Bronchial smooth muscle cell (primary cell): Measurements from ENCODE around the gene PDPR. TPM values are rescaled to one million over a fixed set of nuclear protein-coding genes. Genes with fewer than 3 reads are reported as not detected.

Experiments
- total RNA-seq: library from RNA; depleted of rRNA; stranded (reverse); fragments of >200 nt; gene quantifications from 2 replicates; pipeline ENCODE4 v1.2.1, GENCODE V29; 2014

The PDPR gene
- total RNA-seq: 14.8 and 16.1 TPM in 2 replicates

GRCh38 chr16:70113982-70114826 lies at the start of gene PDPR:
Gene PDPR (plus strand): TSS chr16:70114332. CDS start chr16:70120493, 6,161 bp downstream.

GRCh38 chr16:70173212-70173837 lies 59.2 kb downstream of the PDPR start, which contains the start of gene CLEC18C:
Gene CLEC18C (plus strand): TSS chr16:70173787. CDS start chr16:70174279, 492 bp downstream.

Other genes with a start within 250 kb of the PDPR start
- under 0.01 and 0.52 TPM in 2 replicates for gene CLEC18A, start 163.0 kb upstream of the PDPR start, total RNA-seq
- under 0.01 TPM in 1 of 2 replicates, not detected in the other for gene CLEC18C, start 59.5 kb downstream of the PDPR start, total RNA-seq
- 13.2 and 15.5 TPM in 2 replicates for gene EXOSC6, start 137.6 kb downstream of the PDPR start, total RNA-seq
- gene AARS1, start 175.2 kb downstream of the PDPR start, total RNA-seq: 114 and 224 TPM in 2 replicates
- gene DDX19B, start 184.9 kb downstream of the PDPR start, total RNA-seq: 22.1 and 22.4 TPM in 2 replicates
- 29.4 and 32.9 TPM in 2 replicates for gene DDX19A, start 232.6 kb downstream of the PDPR start, total RNA-seq